SK-MEL-5 (cell line): Measurements from ENCODE around the gene ZNF181. TPM values are rescaled to one million over a fixed set of nuclear protein-coding genes. Genes with fewer than 3 reads are reported as not detected.

Experiments used
- DNase-seq: peaks from one replicate; pipeline ENCODE4 v3.0.0-alpha.2; 2016; ENCODE audit warnings: low read depth, low spot score
- in situ Hi-C: cut with HindIII; loops from 2 replicates; pipeline ENCODE4 v1.10.0; 2016; ENCODE audit warnings: low sequenced_read_pairs, high pct_unique_total_duplicates, low pct_unique_long_range_greater_than_20kb
- total RNA-seq: library from RNA; depleted of rRNA; stranded (reverse); fragments of >200 nt; shearing (Covaris generic); gene quantifications from 2 replicates; pipeline ENCODE4 v1.2.3, GENCODE V29; 2014

The ZNF181 gene
- total RNA-seq, 1 experiment from 2014 or later, result 18.5 TPM

GRCh38 chr19:34733266-34733745 lies 737 bp upstream of the ZNF181 start:
- in situ Hi-C loops, result no loop called here
- DNase-seq, result no peak

GRCh38 chr19:34734537-34735103 lies 577 bp downstream of the ZNF181 start:
- in situ Hi-C loops, result no loop called here
- DNase-seq, result peak; percentile 87

GRCh38 chr19:34744896-34745690 lies 11.1 kb downstream of the ZNF181 start:
- DNase-seq, result no peak
- in situ Hi-C loops, result no loop called here

GRCh38 chr19:34757441-34757840 lies 23.4 kb downstream of the ZNF181 start:
- no peak for DNase-seq
- in situ Hi-C loops, result no loop called here

- DNase-seq, result no peak
- in situ Hi-C loops, result no loop called here
These were observed 25.3 kb downstream of the ZNF181 start for GRCh38 chr19:34759218-34759917.

- in situ Hi-C loops, result no loop called here
- no peak for DNase-seq
These were observed 32.3 kb downstream of the ZNF181 start for GRCh38 chr19:34766386-34766785.

- in situ Hi-C loops, result no loop called here
These were observed 33.9 kb downstream of the ZNF181 start for GRCh38 chr19:34767951-34768350.

GRCh38 chr19:34772697-34773554 lies 38.9 kb downstream of the ZNF181 start, which contains the start of gene ZNF599:
Gene ZNF599, minus strand, starts transcription at chr19:34773215. Its CDS starts 374 bp downstream, at chr19:34772841.
- DNase-seq, result peak; percentile 87
- in situ Hi-C loops, result no loop called here

More at GRCh38 chr19:34767951-34768350, 33.9 kb downstream of the ZNF181 start:
- DNase-seq, result no peak

- in situ Hi-C loops, result no loop called here
These were observed 39.5 kb downstream of the ZNF181 start for GRCh38 chr19:34773555-34773864.

GRCh38 chr19:34774857-34775256 lies 40.8 kb downstream of the ZNF181 start:
- in situ Hi-C loops, result no loop called here

More at GRCh38 chr19:34773555-34773864, 39.5 kb downstream of the ZNF181 start:
- DNase-seq, result no peak

GRCh38 chr19:34778342-34778741 lies 44.3 kb downstream of the ZNF181 start:
- in situ Hi-C loops, result no loop called here
- no peak for DNase-seq

More at GRCh38 chr19:34774857-34775256, 40.8 kb downstream of the ZNF181 start:
- DNase-seq, result no peak

- in situ Hi-C loops, result no loop called here
These were observed 45.6 kb downstream of the ZNF181 start for GRCh38 chr19:34779652-34780051.

GRCh38 chr19:34786236-34786635 lies 52.2 kb downstream of the ZNF181 start:
- in situ Hi-C loops, result no loop called here
- no peak for DNase-seq

More at GRCh38 chr19:34779652-34780051, 45.6 kb downstream of the ZNF181 start:
- no peak for DNase-seq

- DNase-seq, result no peak
- in situ Hi-C loops, result no loop called here
These were observed 53.2 kb downstream of the ZNF181 start for GRCh38 chr19:34787059-34787824.

GRCh38 chr19:34788074-34788473 lies 54.0 kb downstream of the ZNF181 start:
- in situ Hi-C loops, result no loop called here
- no peak for DNase-seq

GRCh38 chr19:34793565-34793964 lies 59.5 kb downstream of the ZNF181 start:
- in situ Hi-C loops, result no loop called here
- DNase-seq, result no peak
